Pancreas (tissue), 10 donors: Measurements from ENCODE around the gene EPHA10. TPM values are rescaled to one million over a fixed set of nuclear protein-coding genes. Genes with fewer than 3 reads are reported as not detected.

Source experiments
- ATAC-seq, 4 donors: fragments of 200-7000 bp; cut with Tn5 transposase; one replicate each; pipeline versions ENCODE4 v1.8.0 to v1.9.1; 2020; ENCODE audit warnings: mild to moderate bottlenecking in 4 of 4, moderate library complexity in 4 of 4
- DNase-seq, 6 donors: peaks; one replicate each; pipeline ENCODE4 v3.0.0-alpha.2; 2020
- FAIRE-seq: peaks from 2 replicates; lab custom pipeline; 2012; peaks lifted over from hg19 to GRCh38; lab: Jason Lieb, UNC
- H3K27ac ChIP-seq, 4 donors: fragments of 200-600 bp; sonication (generic); 1 replicate in 3 of 4; 2 replicates in 1 of 4; pipeline versions ENCODE4 v1.5.0 to v1.8.0; 2020
- H3K27me3 ChIP-seq, 4 donors: fragments of 200-600 bp; one replicate each; pipeline ENCODE4 v1.8.0; 2021
- H3K36me3 ChIP-seq, 3 donors: fragments of 200-600 bp; sonication (generic) in 1 of 3; one replicate each; pipeline versions ENCODE4 v1.5.0 to v1.8.0; 2020 to 2021
- H3K4me1 ChIP-seq, 3 donors: fragments of 200-600 bp; one replicate each; pipeline ENCODE4 v1.8.0; 2021
- H3K4me3 ChIP-seq, 4 donors: fragments of 200-600 bp; sonication (generic) in 2 of 4; one replicate each; pipeline versions ENCODE4 v1.5.0 to v1.8.0; 2020 to 2021
- H3K9me3 ChIP-seq, 4 donors: fragments of 200-600 bp; one replicate each; pipeline ENCODE4 v1.8.0; 2021
- WGBS, 2 donors: extraction: QIAGEN DNeasy Blood & Tissue Kit; methylation state at CpG; one replicate each; pipeline ENCODE4 v1.1.7; 2013; 5-methylcytosine and 5-hydroxymethylcytosine counted together
- intact Hi-C, 3 donors: fragments of 100-400 bp; cut with DNase I; formaldehyde crosslinking; loops; one replicate each; pipeline versions ENCODE4 v1.11.1 to v1.14.2; 2022
- polyA plus RNA-seq, 2 donors: library from polyadenylated mRNA; stranded (reverse); fragments of 200-250 nt; gene quantifications; one replicate each; pipeline ENCODE4 v1.2.3, GENCODE V29; 2013
- total RNA-seq, 6 donors: library from RNA; stranded (reverse); fragmentation: NEBNext Ultra II Directional in 4 of 6; extraction: Animal tissue kit (Norgen Biotek cat#: 25700) in 4 of 6; gene quantifications; one replicate each; pipeline versions ENCODE4 v1.2.1 to v1.2.4, GENCODE V29; 2021 to 2023
- TF ChIP-seq, protein P1 (sequence below), 4 donors: fragments of 200-600 bp; sonication (generic) in 3 of 4; IDR thresholded peaks; one replicate each; pipeline versions ENCODE4 v1.5.0 to v1.8.0; 2021; ENCODE audit warnings: antibody characterized with exemption in 4 of 4
- donor health status: healthy with polysubstance abuse.
- donor health status: DM: no; HTN: no; CAD: no; lungs with moderate emphysema.
- donor health status: DM: no; HTN: no; CAD: no.
- donor health status: control.
- donor health status: control.
- donor health status: Bipolar disorder and iron deficiency.
- donor health status: DM: yes; HTN: yes; CAD: no.
- donor health status: DM: no; HTN: no; CAD: no.
- donor health status: DM: no; HTN: no; CAD: no.
- donor health status: DM: yes; HTN: yes; CAD: no.

EPHA10 gene
- total and polyA plus RNA-seq, 8 donors = 1.7 to 3.8 (median 2.2) TPM

GRCh38 chr1:37666241-37666867 lies 98.6 kb downstream of the EPHA10 start:
- ATAC-seq (no peak), FAIRE-seq (no peak), DNase-seq (peak in 1 of 6 donors; percentile 7)
- Histone ChIP-seq H3K27me3 (no peaks in the 10 kb centered on the region), H3K9me3 (no peaks in the 10 kb centered on the region), H3K27ac (no peak overlapping the region), H3K36me3 (no peaks in the 10 kb centered on the region), H3K4me1 (no peaks in the 10 kb centered on the region), H3K4me3 (no peak overlapping the region)
- TF ChIP-seq, protein P1, sequence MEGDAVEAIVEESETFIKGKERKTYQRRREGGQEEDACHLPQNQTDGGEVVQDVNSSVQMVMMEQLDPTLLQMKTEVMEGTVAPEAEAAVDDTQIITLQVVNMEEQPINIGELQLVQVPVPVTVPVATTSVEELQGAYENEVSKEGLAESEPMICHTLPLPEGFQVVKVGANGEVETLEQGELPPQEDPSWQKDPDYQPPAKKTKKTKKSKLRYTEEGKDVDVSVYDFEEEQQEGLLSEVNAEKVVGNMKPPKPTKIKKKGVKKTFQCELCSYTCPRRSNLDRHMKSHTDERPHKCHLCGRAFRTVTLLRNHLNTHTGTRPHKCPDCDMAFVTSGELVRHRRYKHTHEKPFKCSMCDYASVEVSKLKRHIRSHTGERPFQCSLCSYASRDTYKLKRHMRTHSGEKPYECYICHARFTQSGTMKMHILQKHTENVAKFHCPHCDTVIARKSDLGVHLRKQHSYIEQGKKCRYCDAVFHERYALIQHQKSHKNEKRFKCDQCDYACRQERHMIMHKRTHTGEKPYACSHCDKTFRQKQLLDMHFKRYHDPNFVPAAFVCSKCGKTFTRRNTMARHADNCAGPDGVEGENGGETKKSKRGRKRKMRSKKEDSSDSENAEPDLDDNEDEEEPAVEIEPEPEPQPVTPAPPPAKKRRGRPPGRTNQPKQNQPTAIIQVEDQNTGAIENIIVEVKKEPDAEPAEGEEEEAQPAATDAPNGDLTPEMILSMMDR (IDR thresholded peaks at IDR 0.05) = no peak
- 66 to 80% methylated on average over 11 of the region's 11 CpGs for WGBS, 2 donors
- intact Hi-C loops = no loop called here

Other genes with a start within 250 kb of the EPHA10 start
- gene SNIP1, start 210.8 kb downstream of the EPHA10 start, total RNA-seq = 1 to 10 TPM; 6.5 to 7.8 (median 7.0) TPM
- gene SNIP1, start 210.8 kb downstream of the EPHA10 start, polyA plus RNA-seq = 1 to 10 TPM; 2.7 to 5.9 TPM
- 10 to 100 TPM in 5 of 6 donors, 1 to 10 TPM in 1; 8.7 to 16.3 (median 11.2) TPM for gene DNALI1, start 208.2 kb downstream of the EPHA10 start, total RNA-seq
- gene DNALI1, start 208.2 kb downstream of the EPHA10 start, polyA plus RNA-seq = 10 to 100 TPM; 38.4 to 61.0 TPM
- 10 to 100 TPM in 5 of 6 donors, 1 to 10 TPM in 1; 9.8 to 20.1 (median 17.1) TPM for gene GNL2, start 169.2 kb downstream of the EPHA10 start, total RNA-seq
- 10 to 100 TPM; 50.6 to 69.1 TPM for gene GNL2, start 169.2 kb downstream of the EPHA10 start, polyA plus RNA-seq
- under 1 TPM in 3 of 6 donors, not detected in 3; 0.09 to 0.46 (median 0.13) TPM for gene RSPO1, start 130.2 kb downstream of the EPHA10 start, total RNA-seq
- gene RSPO1, start 130.2 kb downstream of the EPHA10 start, polyA plus RNA-seq = under 1 TPM; 0.11 to 0.26 TPM
- gene CDCA8, start 72.6 kb downstream of the EPHA10 start, total RNA-seq = under 1 TPM; 0.19 to 0.79 (median 0.44) TPM
- under 1 TPM; 0.28 to 0.57 TPM for gene CDCA8, start 72.6 kb downstream of the EPHA10 start, polyA plus RNA-seq
- 1 to 10 TPM; 4.4 to 8.2 (median 6.7) TPM for gene MANEAL, start 28.7 kb upstream of the EPHA10 start, total RNA-seq
- gene MANEAL, start 28.7 kb upstream of the EPHA10 start, polyA plus RNA-seq = 10 to 100 TPM in 1 of 2 donors, 1 to 10 TPM in 1; 4.3 to 10.3 TPM
- gene C1orf122, start 42.7 kb upstream of the EPHA10 start, total RNA-seq = 10 to 100 TPM; 18.2 to 26.9 (median 23.1) TPM
- 10 to 100 TPM; 33.1 to 46.1 TPM for gene C1orf122, start 42.7 kb upstream of the EPHA10 start, polyA plus RNA-seq
- 10 to 100 TPM in 1 of 6 donors, 1 to 10 TPM in 5; 5.2 to 11.9 (median 6.2) TPM for gene YRDC, start 43.1 kb upstream of the EPHA10 start, total RNA-seq
- gene YRDC, start 43.1 kb upstream of the EPHA10 start, polyA plus RNA-seq = 1 to 10 TPM; 4.8 to 9.3 TPM
- 10 to 100 TPM in 2 of 6 donors, 1 to 10 TPM in 4; 6.2 to 13.5 (median 8.0) TPM for gene MTF1, start 94.5 kb upstream of the EPHA10 start, total RNA-seq
- 1 to 10 TPM; 1.4 to 2.0 TPM for gene MTF1, start 94.5 kb upstream of the EPHA10 start, polyA plus RNA-seq
- 10 to 100 TPM in 5 of 6 donors, 1 to 10 TPM in 1; 7.5 to 16.1 (median 11.9) TPM for gene INPP5B, start 181.9 kb upstream of the EPHA10 start, total RNA-seq
- gene INPP5B, start 181.9 kb upstream of the EPHA10 start, polyA plus RNA-seq = 10 to 100 TPM; 11.7 to 13.5 TPM
- gene SF3A3, start 224.9 kb upstream of the EPHA10 start, total RNA-seq = 10 to 100 TPM; 13.0 to 24.6 (median 19.4) TPM
- 10 to 100 TPM in 1 of 2 donors, 1 to 10 TPM in 1; 7.9 to 17.0 TPM for gene SF3A3, start 224.9 kb upstream of the EPHA10 start, polyA plus RNA-seq
- gene FHL3, start 240.4 kb upstream of the EPHA10 start, total RNA-seq = 10 to 100 TPM in 1 of 6 donors, 1 to 10 TPM in 5; 7.4 to 11.3 (median 8.3) TPM
- 1 to 10 TPM; 5.1 to 7.0 TPM for gene FHL3, start 240.4 kb upstream of the EPHA10 start, polyA plus RNA-seq
- gene UTP11, start 247.6 kb upstream of the EPHA10 start, total RNA-seq = 10 to 100 TPM in 5 of 6 donors, 1 to 10 TPM in 1; 7.8 to 16.6 (median 15.2) TPM
- 10 to 100 TPM in 1 of 2 donors, 1 to 10 TPM in 1; 8.2 to 15.0 TPM for gene UTP11, start 247.6 kb upstream of the EPHA10 start, polyA plus RNA-seq